NCI-H748 treated with DMSO at 0.1 percent for 48 hours (cell line): Measurements from ENCODE around the gene WFS1.

Source experiments
- DNase-seq: peaks from one replicate; lab custom pipeline; 2025; lab: John Stamatoyannopoulos, UW

Gene WFS1

DNA sequence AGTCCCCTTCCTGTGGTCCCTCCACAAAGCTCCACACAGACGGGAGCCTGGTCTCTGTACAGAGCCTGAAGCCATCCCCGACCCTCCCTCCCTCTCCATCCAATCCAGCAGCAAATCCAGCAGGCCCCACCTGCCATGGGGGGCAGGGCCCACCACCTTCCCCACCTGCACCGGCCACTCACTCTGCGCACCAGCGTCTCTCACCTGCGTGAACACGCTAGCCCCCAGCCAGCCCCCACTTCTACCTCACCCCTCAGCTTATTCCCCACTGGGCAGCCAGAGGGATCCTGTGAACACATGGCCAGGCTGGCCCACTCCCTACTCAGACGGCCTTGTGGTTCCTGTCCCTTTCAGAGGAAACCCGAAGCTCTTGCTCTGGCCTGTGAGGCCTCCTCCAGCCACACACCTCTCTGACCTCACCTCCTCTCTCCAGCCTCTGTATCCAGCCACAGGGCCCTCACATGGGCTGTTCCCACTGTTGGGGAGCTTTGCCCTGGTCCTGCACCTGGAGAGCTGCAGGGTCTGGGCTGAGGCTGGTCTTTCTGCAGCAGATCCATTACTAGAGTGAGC is 70.9 kb downstream of the WFS1 start:
- no peak for DNase-seq

- DNase-seq = no peak
These were observed 72.0 kb downstream of the WFS1 start for GRCh38 chr4:6341696-6342095.

- peak; percentile 43 for DNase-seq
These were observed 73.1 kb downstream of the WFS1 start for GRCh38 chr4:6342530-6343293.

- no peak for DNase-seq
These were observed 74.3 kb downstream of the WFS1 start for GRCh38 chr4:6343939-6344408.

- no peak for DNase-seq
These were observed 75.6 kb downstream of the WFS1 start for GRCh38 chr4:6345096-6345830.

- DNase-seq = no peak
These were observed 76.2 kb downstream of the WFS1 start for GRCh38 chr4:6345866-6346265.

DNA sequence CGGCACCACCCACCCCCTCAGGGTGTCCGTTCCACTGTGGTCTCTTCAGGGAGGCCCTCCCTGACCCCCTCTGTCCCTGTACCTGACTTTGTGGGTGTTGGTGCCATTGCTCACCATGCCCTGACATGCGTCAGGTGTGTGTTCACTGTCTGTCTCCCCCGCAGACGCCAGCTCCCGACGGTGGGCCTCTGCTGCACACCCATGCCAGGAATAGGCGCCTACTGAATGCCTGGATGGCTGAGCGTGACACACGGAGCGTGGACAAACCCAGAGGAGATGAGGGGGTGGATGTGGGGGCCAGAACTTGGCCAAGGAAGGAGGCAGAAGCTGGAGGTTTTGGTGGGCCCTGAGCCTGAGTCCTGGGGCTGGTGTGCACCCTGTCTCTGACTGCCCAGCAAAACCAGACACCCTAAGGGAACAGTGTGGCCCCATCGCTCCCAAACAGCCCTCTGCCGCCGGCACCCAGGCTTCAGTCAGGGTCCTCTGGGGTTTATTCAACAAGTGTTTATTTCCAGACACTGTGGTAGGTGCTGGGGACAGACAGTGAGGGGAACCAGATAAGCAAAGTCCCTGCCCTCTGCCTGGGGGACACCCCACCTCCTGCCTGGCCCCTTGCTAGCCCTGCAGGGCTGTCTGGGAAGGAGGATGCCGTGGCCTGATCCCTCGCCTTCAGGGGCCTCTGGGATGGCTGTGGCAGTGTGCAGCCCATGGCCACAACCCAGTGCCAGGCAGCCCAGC is 76.9 kb downstream of the WFS1 start:
- DNase-seq = no peak

DNA sequence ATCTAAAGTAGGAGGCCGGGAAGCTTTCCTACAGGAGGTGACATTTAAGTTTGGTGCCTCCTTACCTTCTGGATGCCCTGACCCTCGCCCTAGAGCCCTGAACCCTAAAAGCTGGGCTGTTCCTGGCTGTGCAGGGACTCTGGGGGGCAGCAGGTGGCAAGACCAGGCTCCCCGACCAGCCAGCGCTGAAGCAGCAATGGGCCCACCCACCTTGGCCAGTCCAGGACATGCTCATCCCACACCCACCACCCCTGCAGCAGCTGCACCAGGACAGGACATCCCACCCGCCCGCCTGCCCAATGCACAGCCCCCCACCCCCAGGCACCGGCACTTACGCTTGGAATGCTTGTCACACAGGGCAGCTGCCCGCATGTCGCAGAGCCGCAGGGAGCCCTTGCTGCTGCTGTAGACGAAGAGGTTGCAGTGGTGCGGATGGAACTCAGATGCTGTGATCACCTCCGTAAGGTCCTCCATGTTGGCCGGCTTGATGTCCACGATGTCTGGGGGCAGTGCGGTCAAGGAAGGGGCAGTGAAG is 77.9 kb downstream of the WFS1 start:
- no peak for DNase-seq

GRCh38 chr4:6348408-6348807 is 78.8 kb downstream of the WFS1 start:
- DNase-seq = no peak

GRCh38 chr4:6349896-6350603 is 80.4 kb downstream of the WFS1 start:
- no peak for DNase-seq

DNA sequence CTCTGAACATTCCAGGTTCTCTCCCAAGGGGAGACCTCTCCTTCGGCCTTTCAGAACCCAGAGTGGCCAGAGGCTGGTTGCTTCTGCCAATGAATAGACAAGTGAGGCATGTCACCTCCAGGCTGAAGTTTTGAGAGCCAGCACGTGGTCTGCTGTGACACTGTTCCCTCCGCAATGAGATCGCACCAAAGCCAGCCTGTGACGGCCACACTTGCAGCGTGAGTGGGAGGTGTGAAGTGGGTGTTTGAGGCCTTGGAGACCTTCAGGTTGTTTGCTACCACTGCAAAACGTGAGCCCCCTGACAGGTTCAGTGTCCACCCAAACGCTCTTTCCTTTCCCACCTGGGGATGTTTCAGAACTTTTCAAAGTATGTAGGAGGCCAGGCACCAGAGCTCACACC is 81.0 kb downstream of the WFS1 start:
- no peak for DNase-seq

GRCh38 chr4:6351246-6352000 is 81.8 kb downstream of the WFS1 start:
- DNase-seq = no peak

- DNase-seq = no peak
These were observed 82.5 kb downstream of the WFS1 start for GRCh38 chr4:6352031-6352692.
